ENCODE results near the gene PDZK1. TPM values are rescaled to one million over a fixed set of nuclear protein-coding genes. Genes with fewer than 3 reads are reported as not detected.
A peak's percentile ranks its signal among the peaks of the same experiment; 100 is the strongest.

The PDZK1 gene
- total RNA-seq, 1 experiment from 2014 or later: 98.9 TPM

DNA sequence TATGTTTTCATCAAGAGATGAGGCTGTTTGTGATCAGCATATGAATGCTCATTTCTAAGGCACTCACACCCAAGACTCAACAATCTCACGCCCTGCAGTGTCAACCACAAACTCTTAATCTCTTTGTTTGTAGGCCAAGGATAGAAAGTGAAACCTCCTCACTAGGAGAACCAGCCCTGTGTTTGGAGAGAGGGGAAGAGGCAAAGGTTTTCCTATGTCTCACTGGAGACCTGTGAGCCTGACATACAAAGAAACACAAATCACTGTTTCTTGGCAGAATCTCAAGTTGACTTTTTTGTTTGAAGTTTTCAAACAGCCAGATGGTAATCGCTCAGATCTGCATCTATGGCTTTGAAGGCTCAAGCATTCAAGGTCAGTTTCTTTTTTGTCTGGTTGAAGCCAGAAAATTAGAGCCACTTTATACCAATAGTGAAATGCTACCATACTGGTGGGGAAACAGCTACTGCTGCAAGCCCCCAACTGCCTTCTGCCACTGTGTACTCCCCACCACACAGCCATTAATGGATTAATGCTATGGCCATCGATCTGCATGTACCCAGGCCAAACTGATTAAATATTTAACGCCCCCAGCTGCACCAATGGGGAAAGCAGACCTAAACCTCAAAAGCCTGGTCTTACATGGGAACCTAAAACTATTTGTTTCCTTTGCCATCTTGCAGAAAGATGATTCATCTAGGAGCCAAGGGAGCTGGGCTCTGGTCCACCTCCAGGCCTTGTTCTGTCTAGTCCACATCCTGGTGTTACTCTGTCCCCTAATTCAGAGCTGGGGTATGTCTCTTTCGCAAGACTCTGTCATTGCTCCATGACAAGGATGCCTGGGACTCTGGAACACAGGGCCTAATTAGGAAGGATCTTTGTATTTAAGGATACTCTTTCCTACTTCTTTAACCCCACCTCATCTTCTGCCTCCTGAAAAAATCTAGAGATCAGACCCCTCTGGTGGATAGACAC, 16.3 kb downstream of the PDZK1 start:
- Histone ChIP-seq H3K27me3 (replicated peaks; ENCODE audit: control insufficient read depth, insufficient read depth, low read length) (no peaks in the 10 kb centered on the region), H3K4me1 (peaks cover 4% of the 10 kb centered on the region; the same call in 1 of the 2 replicates), H3K36me3 (ENCODE audit: control insufficient read depth, insufficient read depth, low read length) (peaks cover 4% of the 10 kb centered on the region), H3K4me3 (ENCODE audit: low read depth, low read length) (no peak overlapping the region), H3K9me3 (no peaks in the 10 kb centered on the region)
- Mint-ChIP-seq H3K4me3 (ENCODE audit: unreplicated experiment) (no peak overlapping the region), H3K27me3 (ENCODE audit: insufficient read depth, unreplicated experiment) (no peaks in the 10 kb centered on the region), H3K36me3 (ENCODE audit: insufficient read depth, unreplicated experiment) (peaks cover 78% of the 10 kb centered on the region), H3K9me3 (ENCODE audit: unreplicated experiment) (no peaks in the 10 kb centered on the region), H3K27ac (ENCODE audit: unreplicated experiment) (no peak overlapping the region), H3K4me1 (ENCODE audit: low read depth, unreplicated experiment) (no peaks in the 10 kb centered on the region)
- DNase-seq: no peak
- ChIA-PET POLR2A (no interaction called here), CTCF (no interaction called here)
- TF ChIP-seq, protein P1, sequence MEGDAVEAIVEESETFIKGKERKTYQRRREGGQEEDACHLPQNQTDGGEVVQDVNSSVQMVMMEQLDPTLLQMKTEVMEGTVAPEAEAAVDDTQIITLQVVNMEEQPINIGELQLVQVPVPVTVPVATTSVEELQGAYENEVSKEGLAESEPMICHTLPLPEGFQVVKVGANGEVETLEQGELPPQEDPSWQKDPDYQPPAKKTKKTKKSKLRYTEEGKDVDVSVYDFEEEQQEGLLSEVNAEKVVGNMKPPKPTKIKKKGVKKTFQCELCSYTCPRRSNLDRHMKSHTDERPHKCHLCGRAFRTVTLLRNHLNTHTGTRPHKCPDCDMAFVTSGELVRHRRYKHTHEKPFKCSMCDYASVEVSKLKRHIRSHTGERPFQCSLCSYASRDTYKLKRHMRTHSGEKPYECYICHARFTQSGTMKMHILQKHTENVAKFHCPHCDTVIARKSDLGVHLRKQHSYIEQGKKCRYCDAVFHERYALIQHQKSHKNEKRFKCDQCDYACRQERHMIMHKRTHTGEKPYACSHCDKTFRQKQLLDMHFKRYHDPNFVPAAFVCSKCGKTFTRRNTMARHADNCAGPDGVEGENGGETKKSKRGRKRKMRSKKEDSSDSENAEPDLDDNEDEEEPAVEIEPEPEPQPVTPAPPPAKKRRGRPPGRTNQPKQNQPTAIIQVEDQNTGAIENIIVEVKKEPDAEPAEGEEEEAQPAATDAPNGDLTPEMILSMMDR (IDR thresholded peaks at IDR 0.05; ENCODE audit: insufficient read depth in 1 of 2, low read depth in 1 of 2, low read length in 1 of 2, severe bottlenecking in 1 of 2, unreplicated experiment in 1 of 2): no peak
- BruUV-seq (replicated peaks): TSS peak; percentile 18
- intact Hi-C loops (cut with micrococcal nuclease; ENCODE audit: unreplicated experiment): no loop called here

DNA sequence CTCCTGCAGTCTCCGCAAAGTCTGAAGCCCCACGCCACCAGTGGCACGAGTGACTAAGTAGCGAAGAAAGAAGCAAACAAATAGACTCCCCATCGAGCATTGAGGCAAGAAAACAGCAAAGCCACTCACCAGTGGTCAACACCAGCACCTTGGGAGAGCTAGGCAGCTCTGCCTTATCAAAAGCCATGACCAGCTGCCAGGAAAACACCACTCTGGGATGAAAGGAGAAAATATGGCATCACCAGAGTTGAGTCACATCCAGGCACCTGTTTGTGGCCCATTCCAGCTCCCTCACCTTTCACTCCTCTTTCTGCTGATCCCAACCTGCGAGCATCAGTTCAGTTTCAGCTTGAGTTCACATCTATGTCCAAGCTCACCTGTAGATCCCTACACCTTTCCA, 17.2 kb downstream of the PDZK1 start:
- TF ChIP-seq, protein P1 (IDR thresholded peaks at IDR 0.05; ENCODE audit: insufficient read depth in 1 of 2, low read depth in 1 of 2, low read length in 1 of 2, severe bottlenecking in 1 of 2, unreplicated experiment in 1 of 2): no peak
- no peaks in the 10 kb centered on the region for H3K4me1 Mint-ChIP-seq (ENCODE audit: low read depth, unreplicated experiment)
- BruUV-seq (replicated peaks): no TSS peak
- DNase-seq: no peak
- no peaks in the 10 kb centered on the region for H3K27me3 Mint-ChIP-seq (ENCODE audit: insufficient read depth, unreplicated experiment)
- Histone ChIP-seq H3K36me3 (ENCODE audit: control insufficient read depth, insufficient read depth, low read length) (peaks cover 4% of the 10 kb centered on the region), H3K9me3 (no peaks in the 10 kb centered on the region), H3K27me3 (replicated peaks; ENCODE audit: control insufficient read depth, insufficient read depth, low read length) (no peaks in the 10 kb centered on the region), H3K4me1 (peaks cover 4% of the 10 kb centered on the region; the same call in 1 of the 2 replicates), H3K4me3 (ENCODE audit: low read depth, low read length) (no peak overlapping the region)
- intact Hi-C loops (cut with micrococcal nuclease; ENCODE audit: unreplicated experiment): no loop called here
- H3K9me3 Mint-ChIP-seq (ENCODE audit: unreplicated experiment): no peaks in the 10 kb centered on the region
- ChIA-PET POLR2A (no interaction called here), CTCF (no interaction called here)
- H3K4me3 Mint-ChIP-seq (ENCODE audit: unreplicated experiment): no peak overlapping the region
- H3K27ac Mint-ChIP-seq (ENCODE audit: unreplicated experiment): no peak overlapping the region
- H3K36me3 Mint-ChIP-seq (ENCODE audit: insufficient read depth, unreplicated experiment): peaks cover 77% of the 10 kb centered on the region

DNA sequence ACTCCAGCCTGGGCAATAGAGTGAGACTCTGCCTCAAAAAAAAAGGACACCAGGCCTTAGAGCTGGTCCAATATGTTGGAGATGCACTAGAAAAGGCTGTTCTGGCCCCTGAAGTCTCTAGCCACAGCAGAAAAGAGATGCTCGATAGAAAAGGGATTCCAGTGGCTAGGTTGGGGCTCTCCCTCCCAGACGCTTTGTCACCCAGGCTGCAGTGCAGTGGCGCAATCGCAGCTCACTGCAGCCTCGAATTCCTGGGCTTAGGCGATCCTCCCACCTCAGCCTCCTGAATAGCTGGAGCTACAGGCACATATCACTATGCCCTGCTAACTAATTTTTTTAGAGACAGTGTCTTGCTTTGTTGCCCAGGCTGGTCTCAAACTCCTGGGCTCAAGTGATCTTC, 18.2 kb downstream of the PDZK1 start:
- DNase-seq: no peak
- H3K27me3 ChIP-seq (replicated peaks; ENCODE audit: control insufficient read depth, insufficient read depth, low read length): no peaks in the 10 kb centered on the region
- no TSS peak for BruUV-seq (replicated peaks)
- H3K36me3 ChIP-seq (ENCODE audit: control insufficient read depth, insufficient read depth, low read length): peaks cover 4% of the 10 kb centered on the region
- CTCF ChIA-PET: no interaction called here
- TF ChIP-seq, protein P1 (IDR thresholded peaks at IDR 0.05; ENCODE audit: insufficient read depth in 1 of 2, low read depth in 1 of 2, low read length in 1 of 2, severe bottlenecking in 1 of 2, unreplicated experiment in 1 of 2): no peak
- H3K4me1 ChIP-seq: peaks cover 4% of the 10 kb centered on the region; the same call in 1 of the 2 replicates
- POLR2A ChIA-PET: no interaction called here
- Mint-ChIP-seq H3K36me3 (ENCODE audit: insufficient read depth, unreplicated experiment) (peaks cover 71% of the 10 kb centered on the region), H3K27me3 (ENCODE audit: insufficient read depth, unreplicated experiment) (no peaks in the 10 kb centered on the region), H3K9me3 (ENCODE audit: unreplicated experiment) (no peaks in the 10 kb centered on the region), H3K4me3 (ENCODE audit: unreplicated experiment) (no peak overlapping the region), H3K27ac (ENCODE audit: unreplicated experiment) (no peak overlapping the region), H3K4me1 (ENCODE audit: low read depth, unreplicated experiment) (no peaks in the 10 kb centered on the region)
- intact Hi-C loops (cut with micrococcal nuclease; ENCODE audit: unreplicated experiment): no loop called here
- H3K9me3 ChIP-seq: no peaks in the 10 kb centered on the region
- H3K4me3 ChIP-seq (ENCODE audit: low read depth, low read length): no peak overlapping the region
